ENCODE measurements around the gene PIR. TPM values are rescaled to one million over a fixed set of nuclear protein-coding genes. Genes with fewer than 3 reads are reported as not detected.

The PIR gene
- total RNA-seq, 1 experiment from 2014 or later: 29.7 TPM

DNA sequence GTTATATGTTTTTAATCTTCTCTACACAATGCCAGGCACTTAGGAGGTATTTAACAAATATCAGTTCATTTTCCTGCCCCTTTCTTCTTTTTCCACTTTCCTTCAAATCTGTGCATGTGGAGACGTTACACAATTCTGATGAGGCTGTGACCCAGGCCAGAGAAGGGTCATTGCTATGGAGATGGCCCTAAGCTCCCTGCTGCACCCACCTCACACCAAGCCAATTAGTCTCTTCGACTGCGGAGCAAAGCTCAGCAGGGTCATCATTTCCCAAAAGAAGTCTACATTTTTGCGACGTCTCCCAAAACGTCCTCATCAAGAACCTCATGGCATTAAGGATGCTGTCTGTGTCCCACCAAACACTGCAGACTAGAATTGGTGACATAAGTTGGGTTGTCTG lies 80.0 kb downstream of the PIR start:
- Histone ChIP-seq H3K27ac (ENCODE audit: insufficient read length, low read depth, low read length) (no peak overlapping the region), H3K4me1 (ENCODE audit: insufficient read depth, low read length) (peaks cover 7% of the 10 kb centered on the region; the same call in 1 of the 2 replicates), H3K9me3 (ENCODE audit: control insufficient read depth, low read depth, low read length) (peaks cover 7% of the 10 kb centered on the region), H3K23me2 (ENCODE audit: insufficient read length, low read depth, low read length, poor library complexity, severe bottlenecking) (no peaks in the 10 kb centered on the region), H4K8ac (replicated peaks; ENCODE audit: insufficient read length, low read depth, low read length) (no peak overlapping the region), H3K4ac (ENCODE audit: low read depth, low read length) (no peak overlapping the region), H4K91ac (ENCODE audit: insufficient read length, low read depth, low read length) (no peak overlapping the region), H2BK20ac (ENCODE audit: low read depth, low read length, poor library complexity, severe bottlenecking) (no peak overlapping the region), H2BK12ac (ENCODE audit: insufficient read length, low read depth, low read length) (no peak overlapping the region), H3T11ph (ENCODE audit: low read length) (no peak overlapping the region), H3K79me1 (ENCODE audit: insufficient read depth, low read depth, low read length, poor library complexity, severe bottlenecking) (peaks cover 3% of the 10 kb centered on the region), H4K5ac (ENCODE audit: insufficient read length, low read depth, low read length) (no peak overlapping the region), H3K9ac (ENCODE audit: extremely low read depth, insufficient read length, low read length) (no peak overlapping the region), H3K18ac (ENCODE audit: insufficient read length, low read depth, low read length) (no peak overlapping the region), H2AFZ (ENCODE audit: low read length) (no peak overlapping the region), H3K27me3 (ENCODE audit: insufficient read depth, low read length) (no peaks in the 10 kb centered on the region), H2BK15ac (ENCODE audit: low read depth, low read length) (no peak overlapping the region), H2AK5ac (ENCODE audit: insufficient read length, low read length) (no peak overlapping the region), H3K56ac (ENCODE audit: insufficient read length, low read depth, low read length) (no peak overlapping the region), H2BK120ac (ENCODE audit: low read depth, low read length, poor library complexity, severe bottlenecking) (no peak overlapping the region), H3K4me2 (ENCODE audit: insufficient read depth, insufficient read length, low read length) (no peak overlapping the region), H3K79me2 (ENCODE audit: insufficient read depth, low read length) (no peaks in the 10 kb centered on the region), H3K14ac (ENCODE audit: insufficient read depth, low read length) (no peak overlapping the region), H4K20me1 (ENCODE audit: control insufficient read depth, insufficient read depth, insufficient read length) (no peaks in the 10 kb centered on the region), H2BK5ac (ENCODE audit: insufficient read length, low read length) (no peak overlapping the region), H3K23ac (ENCODE audit: insufficient read length, low read depth, low read length) (no peak overlapping the region)
- H3K27ac Mint-ChIP-seq: no peak overlapping the region
- H3K4me3 Mint-ChIP-seq: no peak overlapping the region
- no peaks in the 10 kb centered on the region; the same call in 1 of the 2 replicates for H3K27me3 Mint-ChIP-seq (ENCODE audit: low read depth)
- H3K9me3 Mint-ChIP-seq: peaks cover 5 to 6% of the 10 kb centered on the region in 2 experiments
- H3K4me1 Mint-ChIP-seq: peaks cover 8 to 15% of the 10 kb centered on the region in 2 experiments
- TF ChIP-seq, protein P1, sequence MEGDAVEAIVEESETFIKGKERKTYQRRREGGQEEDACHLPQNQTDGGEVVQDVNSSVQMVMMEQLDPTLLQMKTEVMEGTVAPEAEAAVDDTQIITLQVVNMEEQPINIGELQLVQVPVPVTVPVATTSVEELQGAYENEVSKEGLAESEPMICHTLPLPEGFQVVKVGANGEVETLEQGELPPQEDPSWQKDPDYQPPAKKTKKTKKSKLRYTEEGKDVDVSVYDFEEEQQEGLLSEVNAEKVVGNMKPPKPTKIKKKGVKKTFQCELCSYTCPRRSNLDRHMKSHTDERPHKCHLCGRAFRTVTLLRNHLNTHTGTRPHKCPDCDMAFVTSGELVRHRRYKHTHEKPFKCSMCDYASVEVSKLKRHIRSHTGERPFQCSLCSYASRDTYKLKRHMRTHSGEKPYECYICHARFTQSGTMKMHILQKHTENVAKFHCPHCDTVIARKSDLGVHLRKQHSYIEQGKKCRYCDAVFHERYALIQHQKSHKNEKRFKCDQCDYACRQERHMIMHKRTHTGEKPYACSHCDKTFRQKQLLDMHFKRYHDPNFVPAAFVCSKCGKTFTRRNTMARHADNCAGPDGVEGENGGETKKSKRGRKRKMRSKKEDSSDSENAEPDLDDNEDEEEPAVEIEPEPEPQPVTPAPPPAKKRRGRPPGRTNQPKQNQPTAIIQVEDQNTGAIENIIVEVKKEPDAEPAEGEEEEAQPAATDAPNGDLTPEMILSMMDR (conservative IDR thresholded peaks at IDR 0.05): no peak
- no peak for DNase-seq
- peaks cover 6 to 16% (median 13%) of the 10 kb centered on the region in 3 experiments for H3K36me3 Mint-ChIP-seq (ENCODE audit: insufficient read depth in 1 of 3, low read depth in 3 of 3)
- no CpG with 5 or more reads among the region's 6 CpGs for WGBS (ENCODE audit: extremely low coverage, insufficient read length, low lambda C conversion rate)

All from H9 (cell line).